ENCODE data around the gene TIPARP.

The TIPARP gene

DNA sequence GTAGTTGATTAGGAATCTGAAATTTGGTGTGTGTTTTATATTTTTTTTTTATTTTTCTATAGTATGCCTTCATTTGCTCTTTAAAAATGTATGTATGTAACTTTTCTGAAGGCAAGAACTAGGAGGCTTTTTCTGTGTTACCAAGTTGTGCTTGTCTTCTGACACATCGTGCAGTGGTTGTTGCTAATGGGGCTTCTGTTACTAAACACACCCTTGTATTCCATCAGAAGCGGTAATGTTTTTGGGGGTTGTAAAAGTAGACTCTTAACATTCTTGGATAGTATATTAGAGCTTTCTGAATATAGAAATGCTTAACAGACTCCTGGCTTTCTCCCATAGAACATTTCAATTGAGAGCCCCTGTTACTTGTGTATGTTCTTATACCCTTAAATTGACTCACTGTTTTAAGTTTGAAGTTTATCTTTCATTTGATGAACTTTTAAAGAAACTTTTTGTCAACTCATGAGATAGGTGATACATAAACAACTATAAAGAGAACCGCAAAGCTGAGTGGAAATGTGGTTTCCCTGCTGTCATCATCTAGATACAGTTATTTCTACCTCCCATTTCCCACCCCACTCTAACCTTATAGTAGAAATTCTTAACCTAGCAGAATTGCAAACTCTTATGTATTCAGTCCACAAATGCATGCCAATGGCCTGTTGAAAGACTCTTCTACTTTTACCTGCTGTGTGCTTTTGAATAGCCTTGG, 2.5 kb downstream of the TIPARP start:
- no peak for DNase-seq (ENCODE audit: low read depth, low spot score)

DNA sequence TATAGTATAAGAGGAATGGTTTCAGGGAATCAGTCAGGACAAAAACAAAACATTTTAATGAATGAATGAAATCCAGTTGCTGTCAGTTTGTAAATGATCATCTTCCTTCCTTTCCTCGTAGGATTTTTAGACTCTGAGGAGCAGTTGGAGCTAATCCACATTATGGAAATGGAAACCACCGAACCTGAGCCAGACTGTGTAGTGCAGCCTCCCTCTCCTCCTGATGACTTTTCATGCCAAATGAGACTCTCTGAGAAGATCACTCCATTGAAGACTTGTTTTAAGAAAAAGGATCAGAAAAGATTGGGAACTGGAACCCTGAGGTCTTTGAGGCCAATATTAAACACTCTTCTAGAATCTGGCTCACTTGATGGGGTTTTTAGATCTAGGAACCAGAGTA, 3.1 kb downstream of the TIPARP start:
- no peak for DNase-seq (ENCODE audit: low read depth, low spot score)

DNA sequence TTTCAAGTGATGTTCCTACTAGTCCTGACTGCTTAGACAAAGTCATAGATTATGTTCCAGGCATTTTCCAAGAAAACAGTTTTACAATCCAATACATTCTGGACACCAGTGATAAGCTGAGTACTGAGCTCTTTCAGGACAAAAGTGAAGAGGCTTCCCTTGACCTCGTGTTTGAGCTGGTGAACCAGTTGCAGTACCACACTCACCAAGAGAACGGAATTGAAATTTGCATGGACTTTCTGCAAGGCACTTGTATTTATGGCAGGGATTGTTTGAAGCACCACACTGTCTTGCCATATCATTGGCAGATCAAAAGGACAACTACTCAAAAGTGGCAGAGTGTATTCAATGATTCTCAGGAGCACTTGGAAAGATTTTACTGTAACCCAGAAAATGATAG, 3.8 kb downstream of the TIPARP start:
- DNase-seq (ENCODE audit: low read depth, low spot score), result no peak

DNA sequence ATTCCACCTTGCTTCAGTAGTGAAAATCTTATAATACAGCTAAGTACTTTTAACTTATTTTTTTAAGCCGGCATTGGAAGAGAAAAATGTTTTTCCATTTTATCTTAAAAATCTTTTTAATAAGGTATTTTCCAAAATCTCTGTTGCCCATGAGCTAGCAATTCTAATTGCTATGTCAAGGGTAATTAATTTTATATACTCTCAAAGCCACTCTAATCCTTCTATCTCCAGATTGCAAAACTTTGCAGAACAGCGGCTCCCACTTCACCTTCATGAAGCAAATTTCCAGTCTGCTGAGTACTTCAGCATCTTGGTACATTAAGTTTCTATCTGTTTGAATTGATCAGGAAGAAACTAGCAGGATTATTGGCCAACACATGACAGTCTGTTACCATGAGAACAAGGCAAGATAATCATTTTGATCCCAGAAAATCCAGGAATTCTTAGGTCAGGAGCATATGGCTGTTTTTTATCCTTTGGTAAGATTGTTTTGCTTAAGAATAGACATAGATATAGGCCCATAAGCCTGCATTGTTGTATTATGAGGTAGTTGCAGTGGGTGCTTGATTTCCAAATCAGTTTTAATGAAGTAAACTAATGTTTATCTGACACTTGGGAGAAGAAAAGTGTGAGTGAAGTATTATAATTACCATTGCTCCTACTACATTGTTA, 6.0 kb downstream of the TIPARP start:
- DNase-seq (ENCODE audit: low read depth, low spot score), result no peak

GRCh38 chr3:156681002-156681401, 6.6 kb downstream of the TIPARP start:
- DNase-seq (ENCODE audit: low read depth, low spot score), result peak; percentile 40

DNA sequence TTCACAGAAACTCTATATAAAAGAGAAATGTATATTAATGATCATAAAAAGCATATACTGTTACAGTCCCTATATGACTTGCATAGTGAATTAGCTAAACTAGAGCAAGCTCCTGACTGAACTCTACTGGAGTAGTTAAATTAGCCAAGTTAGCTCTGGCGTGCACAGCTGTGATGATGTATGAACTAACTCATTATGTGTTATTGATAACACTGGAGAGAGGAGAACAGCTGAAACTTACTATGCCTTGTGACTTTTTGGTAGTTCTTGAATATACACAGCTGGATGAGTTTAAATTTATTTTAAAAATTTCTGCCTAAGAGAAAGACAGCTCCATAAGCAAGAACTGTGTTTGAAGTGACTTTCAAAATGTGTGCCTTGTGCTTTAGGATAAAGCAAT, 8.1 kb downstream of the TIPARP start:
- no peak for DNase-seq (ENCODE audit: low read depth, low spot score)

GRCh38 chr3:156682963-156683362, 8.6 kb downstream of the TIPARP start:
- no peak for DNase-seq (ENCODE audit: low read depth, low spot score)

DNA sequence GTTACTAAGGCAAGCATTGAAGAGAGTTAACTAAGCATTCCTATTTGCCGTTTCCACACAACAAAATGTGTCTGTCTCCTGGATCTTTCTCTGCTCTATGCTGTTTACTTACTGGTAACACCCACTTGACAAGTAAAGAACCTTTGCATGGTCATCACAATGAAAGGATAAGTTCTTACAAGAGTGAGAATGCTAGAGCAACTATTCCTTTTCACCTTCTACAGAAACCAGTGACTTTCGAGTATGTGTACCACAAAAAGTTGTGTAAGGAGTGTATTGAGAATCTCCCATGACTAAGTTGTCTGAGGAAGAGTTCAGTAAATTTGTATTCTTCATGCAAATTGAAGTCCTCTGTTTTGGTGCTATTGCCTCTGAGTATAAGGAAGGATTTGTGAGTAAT, 10.8 kb downstream of the TIPARP start:
- no peak for DNase-seq (ENCODE audit: low read depth, low spot score)

- no peak for DNase-seq (ENCODE audit: low read depth, low spot score)
Observed at GRCh38 chr3:156685752-156686151, 11.4 kb downstream of the TIPARP start.

- no peak for DNase-seq (ENCODE audit: low read depth, low spot score)
Observed at GRCh38 chr3:156687023-156687422, 12.6 kb downstream of the TIPARP start.

DNA sequence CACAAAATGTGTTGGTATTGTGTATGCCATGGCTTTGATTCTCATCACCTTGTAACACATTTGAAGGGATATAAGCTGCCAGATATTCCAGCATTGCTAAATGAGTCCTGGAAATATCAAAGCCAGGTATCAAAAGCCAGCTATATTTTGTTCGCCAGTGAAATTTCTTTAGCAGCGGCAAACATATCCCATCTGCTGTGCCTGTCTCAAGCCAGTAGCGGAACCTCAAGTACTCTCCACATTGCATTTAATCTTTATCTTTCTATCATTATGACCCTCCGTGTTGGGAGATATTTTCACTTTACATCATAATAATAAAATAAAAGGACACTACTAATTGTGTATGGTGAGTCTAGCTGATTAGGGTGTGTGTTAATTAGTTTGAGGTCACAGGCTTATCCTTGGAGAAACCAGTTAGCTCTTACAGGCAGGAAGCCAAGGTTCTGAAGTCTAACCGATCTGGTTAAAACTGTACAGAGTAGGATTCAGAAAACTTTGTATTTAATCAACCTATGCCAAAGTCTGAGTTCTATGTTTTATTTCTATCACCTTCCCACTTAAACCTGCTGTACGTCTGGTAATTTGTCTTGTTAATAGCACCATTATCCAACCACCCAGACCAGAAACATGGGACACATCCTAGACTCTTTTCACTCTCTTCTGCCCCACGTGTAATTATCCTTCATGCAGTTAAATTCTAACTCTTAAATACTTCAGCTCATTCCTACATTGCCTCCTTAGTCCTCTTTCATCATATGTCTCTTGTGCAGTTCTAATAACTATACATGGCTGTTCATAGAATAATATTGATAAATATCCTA, 14.5 kb downstream of the TIPARP start:
- DNase-seq (ENCODE audit: low read depth, low spot score), result no peak

DNA sequence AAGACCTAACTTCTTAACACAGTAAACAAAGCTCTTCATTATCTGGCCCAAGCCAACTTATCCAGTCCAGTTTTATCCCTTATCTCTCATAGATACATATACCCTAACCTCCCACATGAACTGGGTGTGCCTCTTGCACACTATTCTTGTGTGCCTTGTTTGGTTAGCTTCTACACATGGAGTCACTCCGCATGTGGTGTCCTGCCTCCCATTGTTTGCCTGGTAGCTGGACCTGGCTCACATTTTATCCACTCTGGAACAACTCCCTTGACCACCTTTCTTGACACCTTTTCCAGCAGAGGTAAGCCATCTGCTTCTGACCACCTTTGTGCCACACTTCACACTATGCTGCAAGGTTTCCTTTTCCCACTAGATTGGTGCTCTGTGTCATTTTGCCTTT, 15.2 kb downstream of the TIPARP start:
- no peak for DNase-seq (ENCODE audit: low read depth, low spot score)

GRCh38 chr3:156691920-156692319, 17.5 kb downstream of the TIPARP start:
- DNase-seq (ENCODE audit: low read depth, low spot score), result no peak

DNA sequence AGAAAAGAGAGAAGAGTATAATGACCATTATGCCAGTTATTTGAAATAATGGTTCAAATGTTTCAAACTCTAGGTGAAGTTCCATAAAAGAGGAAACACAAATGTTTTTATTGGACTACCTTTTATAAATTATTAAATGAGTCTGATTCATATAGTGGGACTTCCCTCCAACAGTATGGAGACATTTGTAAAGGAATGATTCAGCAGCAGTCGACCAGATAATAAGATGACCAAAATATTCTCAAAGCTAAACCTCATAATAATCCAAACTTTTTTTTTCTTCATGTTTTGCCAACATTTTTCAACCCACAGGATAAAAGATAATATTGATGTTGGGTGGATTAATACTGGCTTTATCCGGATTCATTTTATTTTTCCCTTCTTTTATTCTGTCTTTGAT, 18.8 kb downstream of the TIPARP start:
- no peak for DNase-seq (ENCODE audit: low read depth, low spot score)

DNA sequence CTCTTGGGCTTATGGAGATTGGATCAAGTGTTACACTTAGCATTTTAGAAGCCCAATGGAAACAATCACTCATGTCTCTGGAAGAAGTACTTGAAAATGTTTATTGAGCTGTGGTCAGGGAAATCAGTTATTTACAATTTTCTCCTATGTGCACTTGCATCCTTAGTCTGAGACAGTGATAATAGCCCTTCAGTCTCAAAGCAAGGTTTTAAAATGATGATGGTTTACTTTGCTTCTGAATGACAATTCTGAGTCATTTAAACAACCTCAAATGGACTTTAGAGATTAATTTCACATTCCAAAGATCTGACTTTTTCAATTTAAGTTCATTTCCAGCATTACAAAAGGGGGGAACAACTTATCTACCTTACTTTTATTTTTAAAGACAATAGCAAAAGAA, 20.1 kb downstream of the TIPARP start:
- no peak for DNase-seq (ENCODE audit: low read depth, low spot score)

- no peak for DNase-seq (ENCODE audit: low read depth, low spot score)
Observed at GRCh38 chr3:156702367-156702766, 28.0 kb downstream of the TIPARP start.

DNA sequence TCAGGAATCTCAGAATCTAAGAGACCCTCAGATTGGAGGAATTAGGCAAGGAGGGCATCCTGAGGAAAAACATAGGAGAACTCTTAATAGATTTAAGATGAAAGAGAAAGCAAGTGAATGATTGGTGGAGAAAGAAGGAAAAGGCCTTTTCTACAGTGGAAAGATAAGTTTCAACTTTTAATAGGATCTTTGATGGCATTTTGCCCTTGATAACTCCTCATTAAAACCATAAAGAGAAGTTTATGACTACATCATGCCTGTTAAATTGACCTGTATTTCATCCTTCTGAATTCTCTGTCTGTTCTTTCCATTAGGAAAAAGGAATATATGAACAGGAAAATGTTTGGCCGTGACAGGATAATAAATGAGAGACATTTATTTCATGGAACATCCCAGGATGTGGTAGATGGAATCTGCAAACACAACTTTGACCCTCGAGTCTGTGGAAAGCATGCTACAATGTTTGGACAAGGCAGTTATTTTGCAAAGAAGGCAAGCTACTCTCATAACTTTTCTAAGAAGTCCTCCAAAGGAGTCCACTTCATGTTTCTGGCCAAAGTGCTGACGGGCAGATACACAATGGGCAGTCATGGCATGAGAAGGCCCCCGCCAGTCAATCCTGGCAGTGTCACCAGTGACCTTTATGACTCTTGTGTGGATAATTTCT, 30.1 kb downstream of the TIPARP start:
- DNase-seq (ENCODE audit: low read depth, low spot score), result no peak

GRCh38 chr3:156705761-156706616, 31.6 kb downstream of the TIPARP start:
- no peak for DNase-seq (ENCODE audit: low read depth, low spot score)

GRCh38 chr3:156707588-156707987, 33.2 kb downstream of the TIPARP start:
- DNase-seq (ENCODE audit: low read depth, low spot score), result no peak

GRCh38 chr3:156710429-156710828, 36.0 kb downstream of the TIPARP start:
- DNase-seq (ENCODE audit: low read depth, low spot score), result no peak

DNA sequence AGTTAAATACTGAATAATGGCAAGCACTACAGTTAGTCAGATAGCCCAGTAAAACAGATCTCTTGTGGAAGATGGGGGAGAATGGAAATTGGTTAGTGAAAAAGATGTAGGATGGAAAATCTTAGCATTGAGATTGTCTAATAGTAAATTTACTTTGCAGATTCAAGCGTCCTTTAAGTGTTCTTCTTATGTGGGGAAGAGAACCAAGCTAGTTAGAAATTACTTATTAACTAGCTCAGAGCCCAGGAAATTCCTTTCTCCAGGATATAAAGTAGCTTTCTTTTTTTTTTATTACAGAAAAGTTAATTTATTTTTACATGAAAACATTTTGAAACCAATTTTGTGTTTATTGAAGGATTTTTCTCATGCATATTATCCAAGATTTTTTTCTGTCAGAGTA, 36.7 kb downstream of the TIPARP start:
- no peak for DNase-seq (ENCODE audit: low read depth, low spot score)

Measured in ELF-1 (cell line).